Skeletal muscle tissue (tissue), 4 donors: Measurements from ENCODE around the gene WFIKKN1. TPM values are rescaled to one million over a fixed set of nuclear protein-coding genes. Genes with fewer than 3 reads are reported as not detected.

ENCODE experiments used
- H3K27ac ChIP-seq: one replicate; pipeline ENCODE4 v1.7.0; 2013; ENCODE audit warnings: mild to moderate bottlenecking, low read depth, low read length, inconsistent platforms
- H3K27me3 ChIP-seq, 3 donors: one replicate each; pipeline ENCODE4 v1.7.0; 2013; ENCODE audit warnings: low read length in 3 of 3; ENCODE audit not compliant: control insufficient read depth in 3 of 3, insufficient read depth in 3 of 3
- H3K36me3 ChIP-seq, 3 donors: one replicate each; pipeline ENCODE4 v1.7.0; 2013; ENCODE audit warnings: low read length in 3 of 3; ENCODE audit not compliant: control insufficient read depth in 3 of 3, insufficient read depth in 3 of 3
- H3K4me1 ChIP-seq, 3 donors: one replicate each; pipeline ENCODE4 v1.7.0; 2013; ENCODE audit warnings: low read length in 3 of 3, mild to moderate bottlenecking in 3 of 3; ENCODE audit not compliant: control insufficient read depth in 3 of 3, insufficient read depth in 3 of 3
- H3K4me3 ChIP-seq, 3 donors: one replicate each; pipeline ENCODE4 v1.7.0; 2013; ENCODE audit warnings: low read length in 3 of 3
- H3K9ac ChIP-seq, 3 donors: one replicate each; pipeline ENCODE4 v1.7.0; 2013; ENCODE audit warnings: low read length in 3 of 3, mild to moderate bottlenecking in 3 of 3, moderate library complexity in 2 of 3, low read depth in 1 of 3
- H3K9me3 ChIP-seq, 3 donors: one replicate each; pipeline ENCODE4 v1.7.0; 2013; ENCODE audit warnings: low read length in 3 of 3; ENCODE audit not compliant: control insufficient read depth in 3 of 3
- total RNA-seq: library from RNA; depleted of rRNA; stranded (reverse); fragments of >200 nt; gene quantifications from one replicate; pipeline ENCODE4 v1.2.3, GENCODE V29; 2014
- donor health status: Osteomylitis.

WFIKKN1 gene
- total RNA-seq, 1 donor from 2014 or later, result 0.52 TPM

DNA sequence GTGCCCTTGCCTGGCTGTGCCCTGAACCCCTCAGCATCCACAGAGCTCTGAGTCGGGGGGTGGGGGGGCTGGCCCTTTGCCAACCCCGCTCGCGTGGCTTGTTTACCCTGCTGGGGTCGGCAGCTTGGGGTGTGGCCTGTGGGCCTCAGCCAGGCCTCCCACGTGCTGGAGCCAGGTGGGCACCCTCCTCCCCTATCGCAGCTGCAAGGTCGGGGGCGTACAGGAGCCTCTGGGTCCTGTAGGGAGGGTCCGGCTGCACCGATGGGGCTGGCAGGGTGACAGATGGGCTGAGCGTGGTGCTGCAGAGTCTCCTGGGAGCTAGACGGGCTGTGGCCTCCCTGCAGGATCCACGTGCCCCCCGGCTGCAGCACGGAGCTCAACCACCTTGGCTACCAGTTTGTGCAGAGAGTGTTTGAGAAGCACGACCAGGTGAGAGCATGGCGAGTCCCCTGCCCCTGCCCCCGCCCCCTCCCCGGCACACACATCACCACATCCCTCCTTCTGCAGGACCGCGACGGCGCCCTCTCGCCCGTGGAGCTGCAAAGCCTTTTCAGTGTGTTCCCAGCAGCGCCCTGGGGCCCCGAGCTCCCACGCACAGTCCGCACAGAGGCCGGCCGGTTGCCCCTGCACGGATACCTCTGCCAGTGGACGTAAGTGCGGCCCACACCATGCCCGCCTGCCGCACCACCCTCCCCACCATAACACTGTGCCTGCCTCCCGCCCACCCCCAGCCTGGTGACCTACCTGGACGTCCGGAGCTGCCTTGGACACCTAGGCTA lies 40.8 kb downstream of the WFIKKN1 start:
- Histone ChIP-seq H3K27ac (no peak overlapping the region), H3K9ac (no peak overlapping the region), H3K4me1 (peaks cover 19 to 27% (median 25%) of the 10 kb centered on the region in 3 donors), H3K36me3 (peaks cover 32 to 40% (median 37%) of the 10 kb centered on the region in 3 donors), H3K27me3 (peaks cover 0 to 12% (median 7%) of the 10 kb centered on the region in 3 donors), H3K9me3 (no peaks in the 10 kb centered on the region), H3K4me3 (no peak overlapping the region)

DNA sequence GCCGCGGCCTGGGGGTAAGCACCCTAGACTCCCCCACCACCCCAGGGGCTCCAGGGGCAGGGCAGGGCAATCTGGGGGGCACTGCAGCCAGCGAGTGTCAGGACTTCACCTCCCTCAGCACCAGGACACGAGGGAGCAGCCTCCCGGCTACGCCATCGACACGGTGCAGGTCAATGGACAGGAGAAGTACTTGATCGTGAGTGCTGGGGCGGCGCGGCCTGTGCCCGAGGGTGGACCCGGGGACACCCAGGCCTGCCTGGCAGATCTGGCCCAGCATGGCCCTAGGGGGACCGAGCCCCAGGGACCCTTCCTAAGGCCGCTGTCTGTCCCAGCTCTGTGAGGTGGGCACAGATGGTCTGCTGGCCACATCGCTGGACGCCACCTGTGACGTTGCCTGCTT lies 41.6 kb downstream of the WFIKKN1 start:
- Histone ChIP-seq H3K9ac (no peak overlapping the region), H3K27ac (no peak overlapping the region), H3K4me3 (no peak overlapping the region), H3K27me3 (peaks cover 0 to 15% (median 7%) of the 10 kb centered on the region in 3 donors), H3K36me3 (peaks cover 32 to 40% (median 37%) of the 10 kb centered on the region in 3 donors), H3K4me1 (peaks cover 16 to 23% (median 21%) of the 10 kb centered on the region in 3 donors), H3K9me3 (no peaks in the 10 kb centered on the region)

DNA sequence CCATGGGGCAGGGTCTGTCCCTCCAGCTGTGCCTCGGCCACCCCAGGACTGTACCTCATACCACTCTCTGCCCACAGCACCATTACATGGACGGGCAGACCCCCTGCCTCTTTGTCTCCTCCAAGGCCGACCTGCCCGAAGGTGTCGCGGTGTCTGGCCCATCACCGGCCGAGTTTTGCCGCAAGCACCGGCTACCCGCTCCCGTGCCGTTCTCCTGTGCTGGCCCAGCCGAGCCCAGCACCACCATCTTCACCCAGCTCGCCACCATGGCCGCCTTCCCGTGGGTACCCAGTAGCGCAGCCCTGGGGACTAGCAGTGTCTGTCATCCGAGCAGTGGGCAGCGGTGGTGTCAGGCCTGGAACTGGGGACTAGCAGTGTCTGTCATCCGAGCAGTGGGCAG lies 42.1 kb downstream of the WFIKKN1 start:
- Histone ChIP-seq H3K9ac (no peak overlapping the region), H3K4me3 (no peak overlapping the region), H3K27ac (no peak overlapping the region), H3K36me3 (peaks cover 32 to 40% (median 37%) of the 10 kb centered on the region in 3 donors), H3K27me3 (peaks cover 0 to 16% (median 7%) of the 10 kb centered on the region in 3 donors), H3K4me1 (peaks cover 12 to 19% (median 17%) of the 10 kb centered on the region in 3 donors), H3K9me3 (no peaks in the 10 kb centered on the region)

DNA sequence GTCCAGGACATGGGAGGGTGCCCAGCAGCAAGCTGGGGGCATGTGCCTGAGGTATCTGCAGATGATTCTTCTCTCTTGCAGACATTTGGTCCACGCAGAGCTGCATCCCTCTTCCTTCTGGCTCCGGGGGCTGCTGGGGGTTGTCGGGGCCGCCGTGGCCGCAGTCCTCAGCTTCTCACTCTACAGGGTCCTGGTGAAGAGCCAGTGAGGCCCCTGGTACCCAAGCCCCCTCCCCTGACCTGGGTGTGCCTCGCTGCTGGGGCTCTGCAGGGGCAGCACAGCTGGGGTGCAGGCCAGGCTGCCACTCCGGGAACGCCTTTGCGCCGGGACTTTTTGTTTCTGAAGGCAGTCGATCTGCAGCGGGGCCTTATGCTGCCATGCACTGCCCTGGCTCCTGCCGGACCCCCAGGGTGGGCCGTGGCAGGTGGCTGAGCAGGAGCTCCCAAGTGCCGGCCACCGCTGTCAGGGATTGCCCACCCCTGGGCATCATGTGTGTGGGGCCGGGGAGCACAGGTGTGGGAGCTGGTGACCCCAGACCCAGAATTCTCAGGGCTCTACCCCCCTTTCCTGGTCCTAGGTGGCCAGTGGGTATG lies 42.7 kb downstream of the WFIKKN1 start:
- H3K4me3 ChIP-seq, result no peak overlapping the region
- peaks cover 32 to 40% (median 37%) of the 10 kb centered on the region in 3 donors for H3K36me3 ChIP-seq
- no peaks in the 10 kb centered on the region for H3K9me3 ChIP-seq
- H3K9ac ChIP-seq, result no peak overlapping the region
- no peak overlapping the region for H3K27ac ChIP-seq
- H3K27me3 ChIP-seq, result peaks cover 0 to 16% (median 7%) of the 10 kb centered on the region in 3 donors
- H3K4me1 ChIP-seq, result peaks cover 12 to 18% (median 17%) of the 10 kb centered on the region in 3 donors

DNA sequence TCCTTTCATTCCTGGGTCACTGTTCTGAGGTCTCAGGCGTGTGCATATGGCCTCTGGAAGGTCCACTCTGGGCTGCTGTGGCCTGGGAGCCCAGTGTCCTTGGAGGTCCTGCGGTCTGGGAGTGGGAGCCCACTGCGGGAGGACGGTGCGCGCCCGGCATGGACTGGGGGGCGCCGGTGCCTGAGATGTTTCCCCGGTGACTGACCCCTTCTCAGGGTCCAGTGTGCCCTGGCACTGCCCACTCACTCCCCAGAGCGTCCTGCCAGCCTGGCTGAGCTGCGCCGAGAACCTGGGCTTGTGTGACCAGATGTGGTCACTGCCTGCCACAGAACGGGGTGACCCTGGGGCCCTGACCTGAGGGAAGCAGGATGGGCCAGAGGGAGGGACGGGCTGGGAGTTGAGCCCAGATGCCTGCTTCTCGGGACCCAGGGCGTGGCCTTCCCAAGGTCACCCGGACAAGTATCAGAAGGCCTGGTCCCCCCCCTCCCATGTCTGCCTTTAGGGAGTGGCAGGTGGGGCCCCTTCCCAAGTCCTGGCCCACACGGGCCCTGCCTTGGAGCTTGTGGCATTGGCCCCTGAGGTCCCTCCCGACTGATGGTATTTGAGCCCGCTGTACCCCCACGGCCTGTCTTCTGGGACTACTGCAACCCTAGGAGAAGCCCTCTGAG lies 43.6 kb downstream of the WFIKKN1 start:
- Histone ChIP-seq H3K36me3 (peaks cover 30 to 37% (median 36%) of the 10 kb centered on the region in 3 donors), H3K9ac (peak overlapping the region in 2 of 3 donors; percentile 33 to 45), H3K27ac (no peak overlapping the region), H3K9me3 (no peaks in the 10 kb centered on the region), H3K27me3 (peaks cover 0 to 16% (median 7%) of the 10 kb centered on the region in 3 donors), H3K4me3 (no peak overlapping the region), H3K4me1 (peaks cover 5 to 16% (median 10%) of the 10 kb centered on the region in 3 donors)

DNA sequence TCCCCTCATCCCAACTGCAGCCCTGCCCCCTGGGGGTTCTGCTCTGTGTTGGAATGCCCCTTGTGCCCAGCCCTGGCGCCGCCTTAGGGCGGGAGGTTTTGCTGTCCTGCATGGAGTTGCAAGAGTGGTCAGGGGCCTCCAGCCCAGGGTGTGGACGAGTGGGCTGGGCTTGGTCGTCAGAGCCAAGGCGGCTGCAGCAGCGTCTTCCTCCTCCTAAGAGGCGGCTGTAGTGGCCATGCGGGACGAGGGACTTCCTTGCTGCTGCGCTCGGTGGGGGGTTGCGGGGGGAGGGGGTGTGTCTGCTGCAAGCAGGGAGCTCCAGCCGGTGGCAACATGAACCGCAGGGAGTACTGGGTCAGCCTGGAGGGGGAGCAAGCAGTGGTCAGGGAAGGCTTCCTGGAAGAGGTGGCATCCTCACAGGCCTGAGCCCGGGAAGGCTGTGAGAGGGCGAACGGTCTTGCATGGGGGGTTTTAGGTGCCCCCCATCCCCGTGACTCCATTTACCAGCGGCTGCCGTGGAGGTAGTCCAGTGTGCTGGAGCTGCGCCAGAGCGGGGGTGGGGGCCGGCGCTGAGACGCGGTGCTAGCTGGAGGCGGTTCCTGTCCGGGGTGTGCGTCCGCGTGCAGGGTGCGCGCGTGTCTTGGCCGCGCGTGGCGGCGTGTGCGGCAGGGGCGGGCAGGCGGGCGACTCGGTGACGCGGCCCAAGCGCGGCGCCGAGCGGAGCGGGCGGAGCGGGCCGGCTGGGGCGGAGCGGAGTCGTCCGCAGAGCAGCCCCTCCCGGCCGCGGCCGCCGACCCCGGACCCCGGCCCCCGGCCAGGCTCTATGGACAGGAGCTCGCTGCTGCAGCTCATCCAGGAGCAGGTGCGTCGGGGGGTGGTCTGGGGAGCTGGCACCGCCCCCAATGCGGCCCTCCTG lies 44.4 kb downstream of the WFIKKN1 start, which contains the start of gene RHBDL1:
RHBDL1 (plus strand) TSS at position 704 of the 916 bp plus-strand sequence; CDS start at position 824, 120 bp downstream.
- Histone ChIP-seq H3K27ac (no peak within 1 kb of the TSS), H3K36me3 (peaks cover 25 to 36% (median 28%) of the 10 kb centered on the region in 3 donors), H3K4me1 (peaks cover 6 to 16% (median 13%) of the 10 kb centered on the region in 3 donors), H3K27me3 (peaks cover 0 to 16% (median 7%) of the 10 kb centered on the region in 3 donors), H3K4me3 (peak within 1 kb of the TSS in 2 of 3 donors; percentile 29 to 32), H3K9me3 (no peaks in the 10 kb centered on the region), H3K9ac (peak within 1 kb of the TSS in 1 of 3 donors; percentile 57)

DNA sequence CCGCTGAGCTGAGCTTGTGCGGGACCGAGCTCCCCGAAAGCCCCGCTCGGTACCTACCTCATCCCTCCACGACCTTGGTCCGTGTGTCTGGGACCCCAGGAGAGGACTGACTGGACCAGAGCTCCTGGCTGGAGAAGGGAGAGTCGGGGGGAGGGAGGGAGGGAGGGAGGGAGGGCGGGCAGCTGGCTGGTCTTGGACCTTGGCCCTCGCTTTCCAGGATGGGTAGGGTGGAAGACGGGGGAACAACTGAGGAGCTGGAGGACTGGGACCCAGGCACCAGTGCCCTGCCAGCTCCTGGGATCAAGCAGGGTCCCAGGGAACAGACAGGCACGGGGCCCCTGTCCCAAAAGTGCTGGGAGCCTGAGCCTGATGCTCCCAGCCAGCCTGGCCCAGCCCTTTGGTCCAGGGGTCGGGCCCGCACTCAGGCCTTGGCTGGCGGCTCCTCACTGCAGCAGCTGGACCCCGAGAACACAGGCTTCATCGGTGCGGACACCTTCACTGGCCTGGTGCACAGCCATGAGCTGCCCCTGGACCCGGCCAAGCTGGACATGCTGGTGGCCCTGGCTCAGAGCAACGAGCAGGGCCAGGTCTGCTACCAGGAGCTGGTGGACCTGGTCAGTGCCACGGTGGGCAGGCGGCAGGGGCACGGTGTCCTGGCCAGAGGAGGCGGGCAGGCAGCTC lies 45.2 kb downstream of the WFIKKN1 start:
- Histone ChIP-seq H3K9ac (peak overlapping the region in 1 of 3 donors; percentile 57), H3K9me3 (no peaks in the 10 kb centered on the region), H3K27me3 (peaks cover 0 to 16% (median 7%) of the 10 kb centered on the region in 3 donors), H3K36me3 (peaks cover 17 to 28% (median 21%) of the 10 kb centered on the region in 3 donors), H3K4me3 (no peak overlapping the region), H3K4me1 (peaks cover 10 to 20% (median 17%) of the 10 kb centered on the region in 3 donors), H3K27ac (no peak overlapping the region)

DNA sequence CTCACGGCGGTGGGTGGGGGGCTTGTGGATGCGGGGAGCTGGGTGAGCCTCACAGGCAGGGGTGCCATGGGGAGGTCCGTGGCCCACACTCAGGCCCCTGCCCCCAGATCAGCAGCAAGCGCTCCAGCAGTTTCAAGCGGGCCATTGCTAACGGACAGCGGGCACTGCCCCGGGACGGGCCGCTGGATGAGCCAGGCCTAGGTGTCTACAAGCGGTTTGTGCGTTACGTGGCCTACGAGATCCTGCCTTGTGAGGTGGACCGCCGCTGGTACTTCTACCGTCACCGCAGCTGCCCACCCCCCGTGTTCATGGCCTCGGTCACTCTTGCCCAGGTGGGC lies 45.7 kb downstream of the WFIKKN1 start:
- Histone ChIP-seq H3K27me3 (peaks cover 0 to 16% (median 7%) of the 10 kb centered on the region in 3 donors), H3K36me3 (peaks cover 16 to 23% (median 17%) of the 10 kb centered on the region in 3 donors), H3K9ac (no peak overlapping the region), H3K9me3 (no peaks in the 10 kb centered on the region), H3K4me1 (peaks cover 15 to 25% (median 22%) of the 10 kb centered on the region in 3 donors), H3K4me3 (no peak overlapping the region), H3K27ac (no peak overlapping the region)
